HG03469 (cell line): Measurements from ENCODE around the gene DCAF12.
A peak's percentile ranks its signal among the peaks of the same experiment; 100 is the strongest.
"Not testable (repeated sequence)": the region's sequence is repeated elsewhere in the genome, so short reads cannot be mapped to it uniquely, and the experiment has no call there.

Experiments
- ATAC-seq: cut with Tn5 transposase; IDR thresholded peaks from one replicate; pipeline ENCODE4 v1.9.1; 2021; ENCODE audit warnings: mild to moderate bottlenecking, moderate library complexity, moderate number of reproducible peaks; ENCODE audit not compliant: unreplicated experiment

The DCAF12 gene

DNA sequence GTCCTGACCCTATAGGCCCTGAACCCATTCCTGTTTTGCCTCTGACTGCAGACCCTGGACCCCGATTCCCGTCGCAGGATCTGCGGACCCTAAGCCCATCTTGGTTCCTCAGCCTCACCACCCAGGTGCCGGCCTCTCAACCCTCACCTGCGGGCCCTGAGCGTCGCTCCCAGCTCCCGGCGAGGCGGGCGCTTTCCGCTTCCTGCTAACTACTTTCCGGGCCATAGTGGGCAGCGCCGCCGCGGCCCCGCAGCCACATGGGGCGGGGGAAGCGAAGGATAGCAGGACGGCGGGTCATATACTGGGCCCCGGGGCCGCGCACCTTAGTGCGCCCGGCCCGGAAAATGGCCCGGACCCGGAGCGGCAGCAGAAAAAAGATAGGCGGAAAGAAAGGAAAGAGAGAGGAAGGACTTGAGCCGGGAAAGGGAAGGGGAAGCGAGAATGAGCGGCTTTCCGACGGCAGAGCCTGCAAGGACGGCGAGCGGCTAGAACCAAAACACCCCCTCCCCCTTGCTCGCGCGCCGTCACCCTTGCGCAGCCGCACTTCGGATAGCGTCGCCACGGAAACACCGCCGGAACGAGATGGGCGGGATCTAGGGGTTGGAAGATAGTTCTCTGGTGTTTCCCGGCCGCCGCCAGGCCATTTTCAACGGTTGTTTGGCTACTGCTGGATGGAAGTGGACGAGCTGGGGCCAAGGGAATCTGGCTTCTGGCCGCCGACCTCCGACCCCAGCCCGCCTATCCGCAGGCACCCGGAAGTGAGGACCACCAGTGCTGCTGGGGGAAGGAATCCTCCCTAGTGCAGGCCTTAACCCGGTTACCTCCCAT is at the start of gene DCAF12:
Gene DCAF12, minus strand, starts transcription at position 492 of the 828 bp plus-strand sequence. Its CDS starts 267 bp downstream, at position 225.
- peak; percentile 50 for ATAC-seq

DNA sequence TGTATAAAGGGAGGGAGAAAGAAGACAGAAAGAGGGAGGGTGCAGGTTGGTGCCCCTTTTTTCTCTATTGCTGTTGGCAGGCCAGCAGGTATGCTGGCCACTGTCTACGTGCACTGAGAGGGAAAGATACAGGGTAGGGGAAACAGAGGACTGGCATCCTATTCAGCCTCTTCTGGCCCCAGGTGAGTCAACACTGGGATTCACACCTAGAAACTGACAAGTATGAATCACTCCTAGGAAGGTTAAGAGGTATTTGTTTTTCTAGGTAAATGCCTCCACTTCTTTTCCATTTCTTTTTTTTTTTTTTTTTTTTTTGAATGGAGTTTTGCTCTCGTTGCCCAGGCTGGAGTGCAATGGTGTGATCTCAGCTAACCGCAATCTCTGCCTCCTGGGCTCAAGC is 49.6 kb upstream of the DCAF12 start:
- no peak for ATAC-seq

DNA sequence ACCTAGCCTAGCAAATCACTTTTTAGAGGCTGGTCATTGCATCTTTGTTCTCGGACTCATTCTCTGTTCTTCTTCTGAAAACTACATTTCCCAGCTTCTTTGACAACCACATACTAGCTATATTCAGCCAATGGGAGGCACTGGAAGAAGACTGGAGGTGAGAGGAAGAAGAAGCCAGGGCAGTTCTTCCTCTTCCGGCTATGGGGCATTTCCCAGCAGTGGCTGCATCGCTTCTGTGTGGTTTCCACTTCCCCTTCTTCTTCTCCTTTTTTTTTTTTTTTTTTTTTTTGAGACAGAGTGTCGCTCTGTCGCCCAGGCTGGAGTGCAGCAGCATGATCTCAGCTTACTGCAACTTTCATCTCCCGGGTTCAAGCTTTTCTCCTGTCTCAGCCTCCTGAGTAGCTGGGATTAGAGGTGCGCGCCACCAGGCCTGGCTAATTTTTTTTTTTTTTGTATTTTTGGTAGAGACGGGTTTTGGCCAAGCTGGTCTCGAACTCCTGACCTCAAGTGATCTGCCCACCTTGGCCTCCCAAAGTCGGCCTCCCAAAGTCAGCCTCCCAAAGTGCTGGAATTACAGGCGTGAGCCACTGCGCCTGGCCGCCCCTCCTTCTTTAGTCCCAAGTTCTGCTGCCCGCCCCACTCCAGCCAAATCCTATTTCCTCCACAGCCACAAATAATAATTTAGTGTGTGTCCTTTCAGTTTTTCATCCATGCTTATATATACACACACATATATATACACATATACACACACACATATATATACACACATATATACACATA is 45.4 kb upstream of the DCAF12 start:
- peak; percentile 44 for ATAC-seq

DNA sequence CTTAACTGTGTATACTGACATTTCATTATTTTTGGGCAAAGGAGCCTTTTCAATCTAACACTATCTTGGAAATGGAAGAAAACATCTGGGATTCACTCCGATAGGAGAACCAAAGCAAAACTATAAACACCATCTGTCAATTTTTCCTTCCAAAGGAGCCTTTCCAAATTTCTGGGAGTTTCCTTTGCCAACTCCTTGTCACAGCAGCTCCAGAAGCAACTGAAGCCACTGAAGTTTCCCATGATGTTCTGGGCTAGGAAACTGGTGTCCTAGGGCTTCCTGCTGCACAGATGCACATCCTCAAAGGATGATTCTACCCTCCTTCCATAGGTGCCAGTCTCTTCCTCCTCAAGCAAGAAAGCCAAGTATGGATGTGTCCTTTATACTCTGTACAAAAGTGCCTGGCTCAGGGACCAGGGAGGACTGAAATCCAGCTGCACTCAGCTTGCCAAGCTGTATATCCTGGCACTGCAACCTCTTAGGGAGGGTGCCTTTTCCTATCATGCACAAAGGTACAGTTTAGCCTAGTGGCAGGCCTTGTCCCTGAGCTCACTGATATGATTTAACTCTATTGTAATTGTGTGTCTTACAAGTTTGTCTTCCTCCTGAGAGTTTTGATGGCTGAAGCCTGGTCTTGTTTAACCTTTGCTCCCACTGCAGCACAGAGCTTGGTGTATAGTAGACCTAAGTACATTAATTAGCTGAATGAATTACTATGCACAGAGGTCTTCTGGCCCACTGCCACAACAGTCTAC is 43.9 kb upstream of the DCAF12 start:
- ATAC-seq = no peak

DNA sequence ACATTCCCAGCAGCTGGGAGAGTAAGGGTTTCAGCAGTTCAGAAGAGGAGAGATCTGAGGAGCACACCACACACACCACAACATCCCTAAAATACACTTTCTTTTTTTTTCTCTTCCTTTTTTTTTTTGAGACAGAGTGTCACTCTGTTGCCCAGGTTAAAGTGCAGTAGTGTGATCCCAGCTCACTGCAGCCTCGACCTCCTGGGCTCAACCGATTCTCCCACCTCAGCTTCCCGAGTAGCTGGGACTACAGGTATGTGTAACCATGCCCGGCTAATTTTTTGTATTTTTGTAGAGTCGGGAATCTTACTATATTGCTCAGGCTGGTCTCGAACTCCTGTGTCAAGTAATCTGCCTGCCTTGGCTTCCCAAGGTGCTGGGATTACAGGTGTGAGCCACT is 42.6 kb upstream of the DCAF12 start:
- ATAC-seq = no peak

DNA sequence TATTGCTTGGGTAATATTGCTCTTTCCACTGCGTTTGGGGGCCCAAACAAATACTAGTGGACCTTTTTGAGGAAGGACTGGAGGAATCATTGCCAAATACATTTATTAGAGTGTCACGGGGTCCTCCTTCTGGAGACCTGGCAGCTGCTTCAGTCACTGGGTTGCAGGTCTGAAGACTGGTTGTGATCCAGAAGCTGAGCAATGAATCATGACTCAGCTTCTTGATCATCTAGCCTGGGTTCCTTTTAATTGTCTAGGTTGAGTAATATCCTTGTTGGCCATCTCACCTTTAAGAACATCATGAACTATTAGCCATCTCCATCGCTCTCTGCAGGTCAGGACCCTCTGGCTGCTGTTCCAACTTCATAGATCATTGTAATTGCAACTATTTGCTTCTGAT is 36.9 kb upstream of the DCAF12 start:
- ATAC-seq = no peak

DNA sequence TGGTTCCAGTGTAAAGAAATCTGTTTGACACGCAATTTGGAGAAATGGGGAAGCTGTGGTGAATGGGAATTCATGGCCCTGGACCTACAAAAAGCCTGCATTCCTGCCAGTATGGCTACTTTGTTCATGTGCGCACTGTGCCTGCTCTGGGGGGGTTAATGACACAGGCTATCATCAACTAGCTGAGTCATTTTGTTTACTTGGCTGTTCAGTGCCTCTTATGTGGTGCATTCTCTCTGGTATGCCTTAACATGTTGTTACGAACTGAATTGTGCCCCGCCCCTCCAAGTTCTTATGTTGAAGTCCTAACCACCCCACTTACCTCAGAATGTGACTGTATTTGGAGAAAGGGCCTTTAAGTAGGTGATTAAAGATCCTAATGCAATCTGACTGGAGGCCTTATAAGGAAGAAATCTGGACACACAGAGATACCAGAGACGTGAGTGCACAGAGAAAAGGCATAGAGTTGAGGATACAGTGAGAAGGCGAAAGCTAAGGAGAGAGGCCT is 31.9 kb upstream of the DCAF12 start:
- no peak for ATAC-seq

DNA sequence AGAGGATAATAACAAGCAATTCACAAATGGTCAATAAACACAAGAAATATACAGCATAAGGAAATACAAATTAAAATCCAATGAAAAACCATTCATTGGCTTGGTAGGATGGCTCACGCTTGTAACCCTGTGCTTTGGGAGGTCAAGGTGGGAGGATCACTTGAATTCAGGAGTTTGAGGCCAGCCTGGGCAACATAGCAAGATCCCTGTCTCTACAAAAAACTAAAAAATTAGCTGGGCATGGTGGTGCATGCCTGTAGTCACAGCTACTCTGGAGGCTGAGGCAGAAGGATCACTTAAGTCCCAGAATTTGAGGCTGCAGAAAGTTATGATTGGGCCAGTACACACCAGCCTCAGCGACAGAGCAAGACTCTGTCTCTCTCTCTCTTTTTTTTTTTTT is 31.4 kb upstream of the DCAF12 start:
- no peak for ATAC-seq

DNA sequence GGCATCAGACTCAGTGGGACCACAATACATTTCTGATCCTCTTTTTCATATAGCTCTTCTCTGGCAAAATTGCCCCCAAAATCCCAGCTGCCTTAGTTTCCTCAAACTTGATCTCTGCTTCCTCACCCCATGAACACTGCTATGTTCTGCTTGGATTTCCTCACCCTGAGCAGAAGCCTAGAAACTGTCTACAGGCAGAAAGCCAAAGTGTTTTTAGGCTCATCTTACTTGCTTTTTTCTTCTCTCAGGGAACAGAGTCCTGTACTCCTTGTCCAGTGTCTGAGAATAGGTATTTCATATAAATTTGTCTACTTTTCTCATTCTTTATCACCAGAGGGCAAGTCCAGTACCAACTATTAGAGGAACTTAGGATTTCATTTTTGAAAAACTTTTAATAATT is 30.8 kb upstream of the DCAF12 start:
- no peak for ATAC-seq

DNA sequence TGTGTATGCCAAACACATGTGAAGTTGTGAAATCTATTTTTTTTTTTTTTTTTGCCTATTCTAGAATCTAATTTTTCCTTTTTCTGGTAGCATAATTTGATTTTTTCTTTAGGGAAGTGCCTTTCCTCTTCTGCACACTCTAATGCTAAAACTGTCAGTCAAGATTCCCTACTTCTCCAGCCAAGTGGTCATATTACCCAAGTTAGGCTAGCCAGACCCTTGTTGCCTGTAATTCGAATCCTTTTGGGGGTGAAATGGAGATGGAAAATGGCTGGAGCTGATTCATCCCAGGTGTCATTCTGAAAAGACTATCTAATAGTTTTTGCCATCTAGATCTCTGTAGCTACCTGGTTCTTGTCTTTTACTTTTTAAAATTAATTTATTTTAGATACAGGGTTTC is 27.6 kb upstream of the DCAF12 start:
- no peak for ATAC-seq

DNA sequence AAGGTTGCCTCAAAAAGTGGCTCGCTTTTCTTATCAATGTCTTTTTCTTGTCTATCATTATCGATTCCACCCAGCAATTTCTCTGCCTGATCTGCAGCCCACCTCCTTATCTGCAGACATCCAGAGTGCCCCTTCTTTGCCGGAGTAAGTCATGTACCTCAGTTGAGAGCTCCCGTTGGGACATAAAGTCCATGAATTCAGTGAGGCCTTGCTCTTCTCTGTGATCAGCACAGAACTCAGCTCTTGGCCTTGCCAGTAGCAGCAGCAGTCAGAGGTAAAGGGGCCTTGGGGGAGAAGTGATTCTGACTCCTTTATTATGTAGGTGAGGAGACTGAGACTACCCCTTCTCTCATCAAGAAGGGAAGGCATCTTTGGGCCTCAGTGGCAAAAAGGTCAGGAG is 24.9 kb upstream of the DCAF12 start:
- ATAC-seq = no peak

DNA sequence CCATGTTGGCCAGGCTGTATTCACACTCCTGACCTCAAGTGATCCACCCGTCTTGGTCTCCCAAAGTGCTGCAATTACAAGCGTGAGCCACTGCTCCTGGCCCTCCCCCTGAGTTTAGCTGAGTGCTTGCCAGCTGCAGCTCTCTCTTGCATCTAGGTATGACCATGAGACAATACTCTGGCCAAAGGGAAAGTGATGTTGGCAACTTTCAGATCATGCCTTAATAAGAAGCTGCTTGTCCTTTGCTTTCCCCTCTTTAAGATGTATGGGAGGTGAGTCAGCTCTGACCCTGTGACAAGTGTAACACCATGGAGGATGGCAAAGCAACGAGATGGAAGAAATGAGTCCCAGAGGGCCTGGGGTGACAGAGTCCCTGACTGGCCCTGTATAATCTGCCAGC is 18.7 kb upstream of the DCAF12 start:
- ATAC-seq = no peak

DNA sequence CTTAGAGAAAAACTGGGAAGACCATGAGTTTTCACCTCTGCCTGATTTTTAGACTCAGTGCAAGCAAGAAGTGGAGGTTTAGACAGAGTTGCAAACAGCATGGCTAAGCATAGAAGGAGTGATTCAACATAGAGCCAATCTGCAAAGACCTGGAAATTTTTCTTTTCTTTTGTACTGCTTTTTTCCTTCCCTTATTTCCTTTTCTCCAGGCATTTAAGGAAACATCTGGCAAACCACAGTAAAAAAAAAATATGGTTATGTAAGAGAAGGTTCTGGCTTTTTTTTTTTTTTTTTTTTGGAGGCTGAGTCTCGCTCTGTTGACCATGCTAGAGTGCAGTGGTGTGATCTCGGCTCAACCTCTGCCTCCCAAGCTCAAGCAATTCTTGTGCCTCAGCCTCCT is 16.6 kb upstream of the DCAF12 start:
- ATAC-seq = no peak

DNA sequence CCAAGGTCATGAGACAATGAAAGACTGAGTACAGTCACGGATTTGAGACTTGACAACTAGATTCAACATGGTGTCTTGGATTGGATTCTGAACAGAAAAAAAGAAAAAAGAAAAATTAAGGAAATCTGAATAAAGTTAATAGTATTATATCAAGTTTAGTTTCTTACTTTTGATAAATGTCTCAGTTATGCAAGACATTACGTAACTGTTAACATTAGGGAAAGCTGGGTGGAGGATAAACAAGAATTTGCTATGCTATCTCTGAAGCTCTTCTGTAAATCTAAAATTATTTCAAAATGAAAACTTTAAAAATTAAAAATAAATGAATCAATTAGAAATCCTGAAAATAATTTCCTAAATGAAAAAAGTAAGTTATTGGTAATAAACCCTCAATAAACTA is 14.4 kb upstream of the DCAF12 start:
- ATAC-seq = no peak

DNA sequence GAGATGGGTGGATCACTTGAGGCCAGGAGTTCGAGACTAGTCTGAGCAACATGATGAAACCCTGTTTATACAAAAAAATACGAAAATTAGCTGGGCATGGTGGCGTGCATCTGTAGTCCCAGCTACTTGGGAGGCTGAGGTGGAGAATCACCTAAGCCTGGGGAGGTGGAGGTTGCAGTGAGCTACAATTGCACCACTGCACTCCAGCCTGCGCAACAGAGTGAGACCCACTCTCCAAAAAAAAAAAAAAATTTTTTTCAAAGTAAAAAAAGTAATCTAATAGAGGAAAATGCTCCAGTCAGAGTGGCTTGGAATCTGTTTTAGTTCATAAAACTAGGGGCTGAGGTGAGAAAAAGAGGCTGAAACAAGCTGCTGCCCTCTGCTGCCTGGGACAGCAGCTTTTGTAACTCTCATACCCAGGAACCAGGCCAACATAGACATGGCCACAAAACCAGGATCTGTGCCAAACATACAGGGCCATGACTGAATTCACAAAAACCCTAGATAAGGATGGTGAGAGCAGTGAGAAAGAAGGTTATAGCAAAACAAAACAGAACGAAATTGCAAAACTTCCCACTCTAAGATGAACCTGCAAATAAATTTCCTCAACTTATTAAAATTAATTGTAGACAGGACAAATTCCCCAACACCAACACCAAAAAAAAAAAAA is 13.1 kb upstream of the DCAF12 start:
- no peak for ATAC-seq

DNA sequence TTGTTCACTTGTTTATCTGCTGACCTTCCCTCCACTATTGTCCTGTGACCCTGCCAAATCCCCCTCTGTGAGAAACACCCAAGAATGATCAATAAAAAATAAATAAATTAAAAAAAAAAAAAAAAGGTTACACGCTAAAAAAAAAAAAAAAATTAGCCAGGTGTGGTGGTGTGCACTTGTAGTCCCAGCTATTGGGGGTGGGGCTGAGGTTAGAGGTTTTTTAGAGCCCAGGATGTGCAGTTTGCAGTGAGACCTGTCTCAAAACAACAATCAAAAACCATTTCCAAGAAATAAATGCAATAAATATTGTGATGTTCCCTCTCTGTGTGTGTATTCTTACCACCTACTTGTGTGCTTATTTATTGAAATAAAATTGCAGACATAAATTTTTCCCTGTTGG is 12.1 kb upstream of the DCAF12 start:
- not testable (repeated sequence) for ATAC-seq

DNA sequence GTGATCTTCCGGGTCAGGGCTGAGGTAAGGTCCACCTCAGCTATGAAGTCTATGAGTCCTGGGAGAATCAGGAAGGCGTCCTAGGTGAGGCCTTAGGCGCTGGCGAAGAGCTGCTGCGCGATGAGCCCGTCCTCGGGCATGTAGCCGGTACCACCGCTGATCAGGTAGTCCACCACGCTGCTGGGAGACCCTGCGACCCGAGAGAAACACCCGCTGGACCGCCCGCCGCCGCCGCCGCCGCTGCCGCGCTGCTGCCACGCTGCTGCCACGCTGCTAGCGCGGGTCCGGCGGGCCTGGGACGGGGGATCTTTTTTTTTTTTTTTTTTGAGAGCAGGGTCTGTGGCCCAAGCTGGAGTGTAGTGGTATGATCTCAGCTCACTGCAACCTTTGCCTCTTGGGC is 8.0 kb upstream of the DCAF12 start:
- ATAC-seq = no peak

DNA sequence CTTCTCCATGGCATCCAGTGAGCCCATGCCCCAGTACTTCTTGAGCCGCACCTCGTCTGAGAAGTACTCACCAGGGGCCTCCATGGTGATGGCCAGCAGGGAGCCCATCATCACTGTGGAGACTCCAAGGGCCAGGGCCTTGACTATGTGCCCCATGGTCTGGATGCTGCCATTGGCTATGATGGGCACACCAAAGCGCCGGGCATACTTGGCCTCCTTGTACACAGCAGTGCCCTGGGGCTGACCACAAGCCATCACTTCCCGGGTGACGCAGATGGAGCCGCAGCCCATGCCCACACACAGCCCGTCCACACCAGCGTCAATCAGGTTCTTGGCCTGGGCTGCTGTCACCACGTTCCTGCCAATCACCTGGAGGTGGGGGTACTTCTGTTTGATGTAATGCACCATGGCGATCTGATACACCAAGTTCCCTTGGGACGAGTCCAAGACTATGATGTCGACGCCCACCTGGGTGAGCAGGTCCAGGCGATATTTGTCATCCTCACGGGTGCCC is 7.0 kb upstream of the DCAF12 start:
- no peak for ATAC-seq

DNA sequence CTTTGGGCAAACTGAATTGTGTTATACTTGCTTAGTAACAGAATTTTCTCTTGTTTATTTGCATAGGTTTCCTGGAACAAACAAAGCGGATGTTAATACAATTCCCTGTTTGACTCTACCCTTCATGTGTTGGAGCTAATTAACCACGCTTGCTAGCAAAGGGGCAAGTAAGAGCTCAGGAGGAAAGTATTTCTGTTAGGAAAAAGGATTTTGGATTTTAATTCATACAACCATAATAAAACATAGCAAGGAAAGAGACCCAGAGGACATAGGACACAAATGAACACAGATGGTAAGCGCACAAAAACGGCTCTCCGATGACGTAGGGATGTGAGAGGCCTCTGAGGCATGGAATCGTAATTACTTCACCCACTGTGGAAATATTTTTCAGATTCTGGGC is 5.1 kb upstream of the DCAF12 start:
- no peak for ATAC-seq
